ENCODE data around the gene PCDH8. TPM values are rescaled to one million over a fixed set of nuclear protein-coding genes. Genes with fewer than 3 reads are reported as not detected.
"Not testable (repeated sequence)": the region's sequence is repeated elsewhere in the genome, so short reads cannot be mapped to it uniquely, and the experiment has no call there.

The PCDH8 gene
- total RNA-seq, 1 experiment from 2014 or later = not detected

GRCh38 chr13:52850396-52851136, 2.1 kb upstream of the PCDH8 start:
- DNase-seq (ENCODE audit: low spot score) = peak; percentile 65

- no peak for DNase-seq (ENCODE audit: low spot score)
Measured at GRCh38 chr13:52850072-52850395, 1.6 kb upstream of the PCDH8 start.

GRCh38 chr13:52849291-52850071, 1.0 kb upstream of the PCDH8 start:
- no peak for DNase-seq (ENCODE audit: low spot score)

GRCh38 chr13:52847682-52848432, 583 bp downstream of the PCDH8 start:
- DNase-seq (ENCODE audit: low spot score) = no peak

- DNase-seq (ENCODE audit: low spot score) = no peak
Measured at GRCh38 chr13:52847322-52847681, 1.1 kb downstream of the PCDH8 start.

- DNase-seq (ENCODE audit: low spot score) = no peak
Measured at GRCh38 chr13:52846567-52847321, 1.7 kb downstream of the PCDH8 start.

GRCh38 chr13:52845766-52846566, 2.5 kb downstream of the PCDH8 start:
- DNase-seq (ENCODE audit: low spot score) = no peak

- DNase-seq (ENCODE audit: low spot score) = no peak
Measured at GRCh38 chr13:52845334-52845761, 3.1 kb downstream of the PCDH8 start.

- no peak for DNase-seq (ENCODE audit: low spot score)
Measured at GRCh38 chr13:52844836-52845235, 3.6 kb downstream of the PCDH8 start.

- peak; percentile 5 for DNase-seq (ENCODE audit: low spot score)
Measured at GRCh38 chr13:52842441-52842840, 6.0 kb downstream of the PCDH8 start.

GRCh38 chr13:52840066-52840465, 8.4 kb downstream of the PCDH8 start:
- DNase-seq (ENCODE audit: low spot score) = no peak

- DNase-seq (ENCODE audit: low spot score) = no peak
Measured at GRCh38 chr13:52838433-52839107, 9.9 kb downstream of the PCDH8 start.

GRCh38 chr13:52837850-52838249, 10.6 kb downstream of the PCDH8 start:
- no peak for DNase-seq (ENCODE audit: low spot score)

- DNase-seq (ENCODE audit: low spot score) = no peak
Measured at GRCh38 chr13:52835071-52835839, 13.2 kb downstream of the PCDH8 start.

- no peak for DNase-seq (ENCODE audit: low spot score)
Measured at GRCh38 chr13:52833296-52833875, 15.1 kb downstream of the PCDH8 start.

- no peak for DNase-seq (ENCODE audit: low spot score)
Measured at GRCh38 chr13:52832313-52832712, 16.1 kb downstream of the PCDH8 start.

GRCh38 chr13:52830946-52831345, 17.5 kb downstream of the PCDH8 start:
- DNase-seq (ENCODE audit: low spot score) = no peak

GRCh38 chr13:52827839-52828238, 20.6 kb downstream of the PCDH8 start:
- DNase-seq (ENCODE audit: low spot score) = no peak

- DNase-seq (ENCODE audit: low spot score) = not testable (repeated sequence)
Measured at GRCh38 chr13:52817886-52818285, 30.6 kb downstream of the PCDH8 start.

Data from HT-29 (cell line).